Activated T-helper 2 cell treated with anti-CD3 and anti-CD28 coated beads, Interferon-gamma antibody, Interleukin-2, Interleukin-4, amounts not matched to agents 10 μg/mL and 5 μg/mL and 100 μg/mL, durations not matched to agents 14 hours and 24 hours and 36 hours (primary cell): ENCODE results near the gene KIAA1217. TPM values are rescaled to one million over a fixed set of nuclear protein-coding genes. Genes with fewer than 3 reads are reported as not detected.

Experiments
- DNase-seq: peaks from one replicate; pipeline ENCODE4 v3.0.0; 2021; ENCODE audit warnings: low spot score
- H3K27ac Mint-ChIP-seq: one replicate; pipeline ENCODE4 v1.8.0; 2021; ENCODE audit warnings: mixed read lengths
- H3K27me3 Mint-ChIP-seq: one replicate; pipeline ENCODE4 v1.8.0; 2021; ENCODE audit warnings: low read depth, mixed read lengths
- H3K36me3 Mint-ChIP-seq: one replicate; pipeline ENCODE4 v1.8.0; 2021; ENCODE audit warnings: low read depth, mixed read lengths
- H3K4me1 Mint-ChIP-seq: one replicate; pipeline ENCODE4 v1.8.0; 2021; ENCODE audit warnings: low read depth, mixed read lengths
- H3K4me3 Mint-ChIP-seq: one replicate; pipeline ENCODE4 v1.8.0; 2021; ENCODE audit warnings: low read depth, mild to moderate bottlenecking, moderate library complexity, mixed read lengths
- H3K9me3 Mint-ChIP-seq: one replicate; pipeline ENCODE4 v1.8.0; 2021; ENCODE audit warnings: mixed read lengths
- intact Hi-C: fragments of 100-400 bp; cut with micrococcal nuclease; formaldehyde crosslinking; loops from one replicate; pipeline ENCODE4 v1.15.1; 2023
- total RNA-seq: library from RNA; stranded (reverse); gene quantifications from 2 replicates; pipeline ENCODE4 v1.2.3, GENCODE V29; 2022

KIAA1217 gene
- total RNA-seq, 1 donor from 2014 or later, result 0.62 TPM

DNA sequence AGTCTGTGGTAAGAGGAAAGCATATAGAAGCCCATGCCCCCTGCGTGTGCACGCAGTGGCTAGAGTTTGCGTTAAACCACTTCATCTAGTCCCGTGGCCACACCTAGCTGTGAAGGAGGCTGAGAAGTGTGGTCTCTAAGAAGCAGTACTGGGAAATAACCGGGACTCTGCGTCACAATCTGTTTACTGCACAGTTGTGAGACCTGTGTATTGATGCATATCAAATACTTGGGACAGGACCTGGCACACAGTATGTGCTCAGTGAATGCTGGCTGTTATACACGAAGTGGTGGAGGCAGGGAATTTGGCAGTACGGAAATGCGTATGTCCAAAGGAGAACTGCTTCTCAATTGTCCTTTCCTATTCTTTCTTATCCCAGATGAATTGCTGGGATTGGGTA, 365.2 kb downstream of the KIAA1217 start:
- H3K27me3 Mint-ChIP-seq, result peaks cover 3% of the 10 kb centered on the region
- H3K9me3 Mint-ChIP-seq, result no peaks in the 10 kb centered on the region
- no peak overlapping the region for H3K27ac Mint-ChIP-seq
- H3K4me3 Mint-ChIP-seq, result no peak overlapping the region
- DNase-seq, result no peak
- H3K36me3 Mint-ChIP-seq, result no peaks in the 10 kb centered on the region
- intact Hi-C loops, result no loop called here
- H3K4me1 Mint-ChIP-seq, result peaks cover 19% of the 10 kb centered on the region

- H3K36me3 Mint-ChIP-seq, result no peaks in the 10 kb centered on the region
- intact Hi-C loops, result no loop called here
- H3K27me3 Mint-ChIP-seq, result peaks cover 3% of the 10 kb centered on the region
- H3K27ac Mint-ChIP-seq, result no peak overlapping the region
- H3K4me3 Mint-ChIP-seq, result no peak overlapping the region
- DNase-seq, result no peak
- H3K4me1 Mint-ChIP-seq, result peaks cover 19% of the 10 kb centered on the region
- H3K9me3 Mint-ChIP-seq, result no peaks in the 10 kb centered on the region
Measured at GRCh38 chr10:24574578-24575155, 365.7 kb downstream of the KIAA1217 start.

DNA sequence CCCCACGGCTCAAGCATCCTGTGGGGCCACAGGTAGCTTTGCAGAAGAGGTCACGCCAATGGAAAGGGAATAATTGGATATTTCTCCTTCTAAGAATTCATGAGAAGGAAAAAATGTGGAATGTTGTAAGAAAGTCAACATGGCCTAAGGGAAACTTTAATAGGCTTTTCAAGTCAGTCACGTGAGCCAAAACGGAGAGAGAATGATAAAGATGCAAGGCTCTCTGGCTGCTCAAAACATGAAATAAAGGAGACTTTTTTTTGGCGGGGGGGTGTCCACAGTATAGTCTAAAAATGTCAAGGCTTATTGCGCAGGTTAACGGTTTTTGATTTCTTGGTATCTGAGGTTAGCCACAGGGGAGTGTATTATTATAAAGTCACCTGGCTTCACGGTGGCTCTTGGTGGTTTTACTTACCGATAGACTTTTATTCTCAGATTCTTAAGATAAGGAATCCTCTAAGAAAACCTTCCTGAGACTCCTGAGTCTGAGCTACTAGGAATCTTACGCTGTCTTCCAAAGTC, 366.6 kb downstream of the KIAA1217 start:
- no peak for DNase-seq
- Mint-ChIP-seq H3K4me1 (peaks cover 19% of the 10 kb centered on the region), H3K27me3 (peaks cover 3% of the 10 kb centered on the region), H3K4me3 (no peak overlapping the region), H3K9me3 (no peaks in the 10 kb centered on the region), H3K27ac (no peak overlapping the region), H3K36me3 (no peaks in the 10 kb centered on the region)
- intact Hi-C loops, result no loop called here

DNA sequence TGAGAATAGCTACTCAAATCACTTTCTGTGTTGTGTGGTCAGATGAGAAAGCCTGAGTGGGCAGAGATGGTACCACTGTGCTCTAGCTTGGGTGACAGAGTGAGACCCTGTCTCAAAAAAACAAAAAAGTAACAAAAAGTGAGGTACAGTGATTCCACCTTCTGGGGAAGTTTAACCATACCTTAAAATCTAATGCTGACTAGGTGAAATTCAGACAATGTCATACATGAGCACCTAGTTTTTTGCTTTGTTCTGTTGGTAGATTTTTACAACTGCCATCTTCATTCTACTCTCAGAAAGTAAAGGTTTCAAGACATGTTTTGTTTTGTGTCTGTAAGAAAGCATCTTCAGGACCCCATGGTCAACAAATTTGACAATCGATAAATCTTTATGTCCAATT, 370.5 kb downstream of the KIAA1217 start:
- Mint-ChIP-seq H3K9me3 (no peaks in the 10 kb centered on the region), H3K36me3 (peaks cover 7% of the 10 kb centered on the region), H3K27me3 (peaks cover 3% of the 10 kb centered on the region), H3K27ac (no peak overlapping the region), H3K4me3 (no peak overlapping the region), H3K4me1 (peaks cover 21% of the 10 kb centered on the region)
- no peak for DNase-seq
- intact Hi-C loops, result no loop called here

- Mint-ChIP-seq H3K9me3 (no peaks in the 10 kb centered on the region), H3K4me3 (no peak overlapping the region), H3K27ac (no peak overlapping the region), H3K4me1 (peaks cover 19% of the 10 kb centered on the region), H3K27me3 (peaks cover 3% of the 10 kb centered on the region), H3K36me3 (peaks cover 9% of the 10 kb centered on the region)
- no peak for DNase-seq
- intact Hi-C loops, result no loop called here
Measured at GRCh38 chr10:24579906-24580305, 371.0 kb downstream of the KIAA1217 start.

DNA sequence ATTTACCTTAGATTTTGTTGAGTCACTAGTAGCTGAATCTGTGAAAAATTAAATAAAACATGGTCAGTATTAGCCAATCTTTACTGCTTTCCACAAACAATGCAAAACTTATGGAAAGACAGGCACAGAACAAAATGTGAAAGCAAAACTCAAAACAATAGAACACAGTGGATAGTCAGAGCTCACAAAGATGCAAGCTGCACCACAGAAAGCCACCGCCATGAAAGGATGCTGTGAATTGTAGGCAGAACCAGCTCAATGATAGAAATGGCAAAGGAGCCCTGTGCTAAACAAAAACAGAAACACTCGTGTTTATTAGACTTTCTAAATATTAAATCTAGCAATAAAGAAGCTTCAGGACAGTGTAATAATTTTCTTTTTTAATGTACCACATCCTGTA, 380.3 kb downstream of the KIAA1217 start:
- no peak overlapping the region for H3K27ac Mint-ChIP-seq
- H3K4me1 Mint-ChIP-seq, result peaks cover 11% of the 10 kb centered on the region
- no peak overlapping the region for H3K4me3 Mint-ChIP-seq
- no peaks in the 10 kb centered on the region for H3K27me3 Mint-ChIP-seq
- peaks cover 54% of the 10 kb centered on the region for H3K36me3 Mint-ChIP-seq
- no peaks in the 10 kb centered on the region for H3K9me3 Mint-ChIP-seq
- intact Hi-C loops, result no loop called here
- no peak for DNase-seq

GRCh38 chr10:24590697-24591457, 381.9 kb downstream of the KIAA1217 start:
- Mint-ChIP-seq H3K4me1 (peaks cover 8% of the 10 kb centered on the region), H3K27me3 (no peaks in the 10 kb centered on the region), H3K4me3 (no peak overlapping the region), H3K36me3 (peaks cover 55% of the 10 kb centered on the region), H3K9me3 (no peaks in the 10 kb centered on the region), H3K27ac (no peak overlapping the region)
- intact Hi-C loops, result no loop called here
- DNase-seq, result no peak

- DNase-seq, result no peak
- Mint-ChIP-seq H3K27ac (no peak overlapping the region), H3K27me3 (no peaks in the 10 kb centered on the region), H3K4me1 (peaks cover 12% of the 10 kb centered on the region), H3K9me3 (no peaks in the 10 kb centered on the region), H3K4me3 (no peak overlapping the region), H3K36me3 (peaks cover 68% of the 10 kb centered on the region)
- intact Hi-C loops, result no loop called here
Measured at GRCh38 chr10:24596217-24596930, 387.4 kb downstream of the KIAA1217 start.

DNA sequence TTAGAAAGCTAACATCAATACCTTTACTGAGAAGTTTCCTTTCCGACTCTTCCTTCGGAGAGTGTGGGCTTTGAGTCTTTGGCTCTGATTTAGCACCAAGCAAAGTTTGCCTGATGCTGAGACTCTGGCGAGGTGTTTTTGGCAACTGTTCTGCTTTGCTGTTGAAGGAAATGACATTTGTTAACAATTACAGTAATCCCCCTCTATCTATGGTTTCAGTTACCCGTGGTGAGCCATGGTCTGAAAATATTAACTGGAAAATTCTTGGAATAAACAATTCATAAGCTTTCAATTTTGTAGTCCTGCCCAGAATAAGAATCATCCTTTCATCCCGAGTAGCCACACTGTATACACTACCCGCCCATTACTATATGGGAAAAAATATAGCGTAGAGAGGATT, 388.5 kb downstream of the KIAA1217 start:
- Mint-ChIP-seq H3K4me1 (peaks cover 15% of the 10 kb centered on the region), H3K27me3 (no peaks in the 10 kb centered on the region), H3K27ac (no peak overlapping the region), H3K36me3 (peaks cover 66% of the 10 kb centered on the region), H3K4me3 (no peak overlapping the region), H3K9me3 (no peaks in the 10 kb centered on the region)
- DNase-seq, result no peak
- intact Hi-C loops, result no loop called here
